Esophagus squamous epithelium (tissue), 4 donors: ENCODE measurements around the gene RBM47.

Experiments used
- POLR2A ChIP-seq, 4 donors: fragments of 450-650 bp; IDR thresholded peaks; one replicate each; pipeline ENCODE4 v1.6.1; 2017; ENCODE audit warnings: antibody characterized with exemption in 4 of 4, mild to moderate bottlenecking in 4 of 4, moderate library complexity in 3 of 4
- TF ChIP-seq, protein P1 (sequence below), 6 experiments: fragments of 450-650 bp in 4 of 6; fragments of 200-600 bp in 2 of 6; sonication (generic) in 2 of 6; IDR thresholded peaks; one replicate each; pipeline ENCODE4 v1.5.1; 2016 to 2019; ENCODE audit warnings: antibody characterized with exemption in 6 of 6, mild to moderate bottlenecking in 4 of 6, moderate library complexity in 4 of 6

DNA sequence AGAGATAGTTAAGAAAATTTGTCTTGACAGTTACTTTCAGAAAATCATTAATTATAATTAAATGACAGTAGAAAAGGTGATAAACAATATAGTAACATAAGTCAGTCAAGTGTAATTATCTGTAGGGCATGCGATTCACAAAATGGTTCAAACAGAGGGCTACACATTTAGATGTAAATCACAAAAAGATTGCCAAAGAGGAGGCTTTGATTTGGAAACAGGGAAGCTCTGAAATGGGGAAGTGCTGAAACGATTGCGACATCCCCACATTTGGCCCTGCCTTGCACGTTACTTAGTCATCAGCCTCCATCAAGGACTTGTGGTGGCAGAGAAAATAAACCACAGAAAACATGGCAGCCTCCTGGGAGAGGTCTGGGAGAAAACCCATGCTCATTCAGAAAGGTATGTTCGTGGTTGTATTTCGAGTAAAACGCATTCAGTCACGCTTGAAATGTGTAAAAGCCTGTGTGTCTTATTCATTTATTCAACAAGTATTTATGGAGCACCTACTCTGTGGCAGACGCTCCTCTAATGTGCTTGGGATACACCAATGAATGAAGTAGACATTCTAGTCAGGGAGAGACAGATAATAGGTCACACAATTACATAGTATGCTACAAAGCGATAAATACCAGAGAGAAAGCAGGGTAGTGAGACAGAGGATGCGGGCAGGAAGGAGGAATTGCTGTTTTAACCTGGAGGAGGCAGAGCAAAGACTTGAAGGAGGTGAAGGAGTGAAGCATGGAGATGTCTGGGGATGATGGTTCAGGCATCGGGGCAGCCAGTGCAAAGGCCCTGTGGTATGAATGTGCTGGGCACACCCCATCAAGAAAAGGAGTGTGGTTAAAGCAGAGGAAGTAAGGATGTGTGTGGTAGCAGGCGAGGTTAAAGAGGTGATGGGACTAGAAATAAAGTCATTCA is 7.8 kb downstream of the RBM47 start:
- TF ChIP-seq, protein P1, sequence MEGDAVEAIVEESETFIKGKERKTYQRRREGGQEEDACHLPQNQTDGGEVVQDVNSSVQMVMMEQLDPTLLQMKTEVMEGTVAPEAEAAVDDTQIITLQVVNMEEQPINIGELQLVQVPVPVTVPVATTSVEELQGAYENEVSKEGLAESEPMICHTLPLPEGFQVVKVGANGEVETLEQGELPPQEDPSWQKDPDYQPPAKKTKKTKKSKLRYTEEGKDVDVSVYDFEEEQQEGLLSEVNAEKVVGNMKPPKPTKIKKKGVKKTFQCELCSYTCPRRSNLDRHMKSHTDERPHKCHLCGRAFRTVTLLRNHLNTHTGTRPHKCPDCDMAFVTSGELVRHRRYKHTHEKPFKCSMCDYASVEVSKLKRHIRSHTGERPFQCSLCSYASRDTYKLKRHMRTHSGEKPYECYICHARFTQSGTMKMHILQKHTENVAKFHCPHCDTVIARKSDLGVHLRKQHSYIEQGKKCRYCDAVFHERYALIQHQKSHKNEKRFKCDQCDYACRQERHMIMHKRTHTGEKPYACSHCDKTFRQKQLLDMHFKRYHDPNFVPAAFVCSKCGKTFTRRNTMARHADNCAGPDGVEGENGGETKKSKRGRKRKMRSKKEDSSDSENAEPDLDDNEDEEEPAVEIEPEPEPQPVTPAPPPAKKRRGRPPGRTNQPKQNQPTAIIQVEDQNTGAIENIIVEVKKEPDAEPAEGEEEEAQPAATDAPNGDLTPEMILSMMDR (IDR thresholded peaks at IDR 0.05) = no peak
- peak in 1 of 4 donors; percentile 19 for TF ChIP-seq POLR2A (IDR thresholded peaks at IDR 0.05)
